ENCODE results near the gene SCUBE1. TPM values are rescaled to one million over a fixed set of nuclear protein-coding genes. Genes with fewer than 3 reads are reported as not detected.

SCUBE1 gene
- total RNA-seq, 2 experiments from 2014 or later: not detected

DNA sequence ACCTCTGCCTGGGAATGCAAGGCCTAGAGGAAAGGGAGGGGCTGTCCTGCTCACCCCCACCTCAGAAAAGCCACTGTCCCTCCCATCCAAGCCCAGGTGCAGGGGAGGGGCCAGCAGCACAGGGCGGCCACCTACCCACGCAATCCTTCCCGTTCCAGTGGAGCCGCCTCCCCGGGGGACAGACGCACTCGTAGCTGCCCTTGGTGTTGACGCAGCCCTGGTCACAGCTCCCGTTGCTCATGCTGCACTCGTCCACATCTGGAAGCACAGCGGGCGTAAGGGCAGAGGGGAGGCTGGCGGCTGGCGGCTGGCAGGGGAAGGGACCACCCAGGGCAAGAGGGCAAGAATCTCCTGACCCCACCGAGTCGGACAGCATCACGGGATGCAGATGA is 115.9 kb downstream of the SCUBE1 start:
- Histone ChIP-seq H3K4me1 (ENCODE audit: insufficient read depth, low read length, poor library complexity, severe bottlenecking) (peaks cover 4% of the 10 kb centered on the region), H3K4me2 (ENCODE audit: low read length) (no peak overlapping the region), H3K27ac (ENCODE audit: low read depth, low read length, poor library complexity, severe bottlenecking) (no peak overlapping the region), H3K9me3 (ENCODE audit: low read length) (no peaks in the 10 kb centered on the region), H3K4me3 (ENCODE audit: low read depth, low read length, poor library complexity, severe bottlenecking) (no peak overlapping the region), H4K20me1 (ENCODE audit: insufficient read depth, low read length) (no peaks in the 10 kb centered on the region), H2AFZ (ENCODE audit: low read length) (no peak overlapping the region), H3K9me2 (ENCODE audit: insufficient read depth, low read length) (no peaks in the 10 kb centered on the region), H3K36me3 (ENCODE audit: insufficient read depth, low read length) (no peaks in the 10 kb centered on the region), H3K79me2 (ENCODE audit: insufficient read depth, low read depth, low read length) (no peaks in the 10 kb centered on the region)
- BruUV-seq (replicated peaks): no TSS peak
- TF ChIP-seq, protein P1, sequence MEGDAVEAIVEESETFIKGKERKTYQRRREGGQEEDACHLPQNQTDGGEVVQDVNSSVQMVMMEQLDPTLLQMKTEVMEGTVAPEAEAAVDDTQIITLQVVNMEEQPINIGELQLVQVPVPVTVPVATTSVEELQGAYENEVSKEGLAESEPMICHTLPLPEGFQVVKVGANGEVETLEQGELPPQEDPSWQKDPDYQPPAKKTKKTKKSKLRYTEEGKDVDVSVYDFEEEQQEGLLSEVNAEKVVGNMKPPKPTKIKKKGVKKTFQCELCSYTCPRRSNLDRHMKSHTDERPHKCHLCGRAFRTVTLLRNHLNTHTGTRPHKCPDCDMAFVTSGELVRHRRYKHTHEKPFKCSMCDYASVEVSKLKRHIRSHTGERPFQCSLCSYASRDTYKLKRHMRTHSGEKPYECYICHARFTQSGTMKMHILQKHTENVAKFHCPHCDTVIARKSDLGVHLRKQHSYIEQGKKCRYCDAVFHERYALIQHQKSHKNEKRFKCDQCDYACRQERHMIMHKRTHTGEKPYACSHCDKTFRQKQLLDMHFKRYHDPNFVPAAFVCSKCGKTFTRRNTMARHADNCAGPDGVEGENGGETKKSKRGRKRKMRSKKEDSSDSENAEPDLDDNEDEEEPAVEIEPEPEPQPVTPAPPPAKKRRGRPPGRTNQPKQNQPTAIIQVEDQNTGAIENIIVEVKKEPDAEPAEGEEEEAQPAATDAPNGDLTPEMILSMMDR (conservative IDR thresholded peaks at IDR 0.05; ENCODE audit: low read length): no peak
- no peak for TF ChIP-seq EZH2phosphoT487 (IDR thresholded peaks at IDR 0.05; ENCODE audit: borderline replicate concordance, low read depth, low read length)
- no peak for DNase-seq (ENCODE audit: low spot score)
- ChIA-PET CTCF (ENCODE audit: unreplicated experiment) (no interaction called here), POLR2A (no interaction called here)
- intact Hi-C loops (cut with micrococcal nuclease; ENCODE audit: unreplicated experiment): no loop called here

DNA sequence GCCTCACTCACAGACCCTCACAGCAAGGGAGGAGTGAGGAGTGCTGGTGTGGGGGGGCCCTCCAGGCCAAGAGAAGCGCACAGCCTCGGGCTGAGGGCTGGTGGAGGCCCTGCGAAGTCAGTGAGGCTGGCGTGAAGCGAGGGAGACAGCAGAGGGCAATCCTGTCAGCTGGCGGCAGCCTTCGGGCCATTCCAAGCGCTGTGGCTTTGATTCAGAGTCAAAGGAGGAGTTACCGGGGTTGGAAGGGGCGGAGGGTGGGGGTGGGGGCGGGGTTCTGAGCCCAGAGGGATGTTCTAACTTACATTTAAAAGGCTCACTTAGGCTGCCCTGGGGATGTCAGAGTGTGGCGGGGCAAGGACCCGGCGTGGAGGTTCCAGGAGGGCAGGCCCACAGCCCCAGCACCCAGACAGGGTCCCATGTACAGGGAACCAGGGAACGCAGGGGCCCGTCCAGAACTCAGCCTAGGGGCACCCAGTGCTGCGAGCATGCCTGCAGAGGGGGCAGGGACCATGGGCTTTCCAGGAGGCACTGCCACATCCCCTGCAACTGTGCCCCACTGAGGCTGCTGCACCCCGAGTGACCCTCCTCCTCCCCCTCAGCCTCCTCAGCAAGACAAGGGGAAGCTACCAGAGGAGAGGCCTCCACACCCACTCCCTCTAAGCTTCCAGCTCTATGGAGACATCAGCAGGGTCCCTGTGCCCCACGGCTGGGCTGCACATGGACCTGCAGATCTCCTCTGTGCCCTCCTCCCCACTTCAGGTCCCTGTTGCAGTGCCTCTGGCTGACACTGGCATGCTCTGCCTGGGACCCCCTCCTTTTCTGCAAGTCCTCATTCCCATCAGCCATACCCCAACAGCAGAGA is 116.6 kb downstream of the SCUBE1 start:
- no peaks in the 10 kb centered on the region for H3K9me2 ChIP-seq (ENCODE audit: insufficient read depth, low read length)
- no peak overlapping the region for H3K4me2 ChIP-seq (ENCODE audit: low read length)
- H4K20me1 ChIP-seq (ENCODE audit: insufficient read depth, low read length): no peaks in the 10 kb centered on the region
- no peaks in the 10 kb centered on the region for H3K9me3 ChIP-seq (ENCODE audit: low read length)
- no peak overlapping the region for H3K27ac ChIP-seq (ENCODE audit: low read depth, low read length, poor library complexity, severe bottlenecking)
- no peaks in the 10 kb centered on the region for H3K36me3 ChIP-seq (ENCODE audit: insufficient read depth, low read length)
- TF ChIP-seq, protein P1 (conservative IDR thresholded peaks at IDR 0.05; ENCODE audit: low read length): no peak
- TF ChIP-seq EZH2phosphoT487 (IDR thresholded peaks at IDR 0.05; ENCODE audit: borderline replicate concordance, low read depth, low read length): no peak
- no peak overlapping the region for H3K4me3 ChIP-seq (ENCODE audit: low read depth, low read length, poor library complexity, severe bottlenecking)
- BruUV-seq (replicated peaks): no TSS peak
- ChIA-PET POLR2A (interaction anchor here (0.6 kb wide), 1 partner anchor 151 kb away, joined by 3 read pairs; no protein-coding TSS in a partner anchor), CTCF (ENCODE audit: unreplicated experiment) (no interaction called here)
- H2AFZ ChIP-seq (ENCODE audit: low read length): no peak overlapping the region
- H3K4me1 ChIP-seq (ENCODE audit: insufficient read depth, low read length, poor library complexity, severe bottlenecking): peaks cover 4% of the 10 kb centered on the region
- DNase-seq (ENCODE audit: low spot score): no peak
- H3K79me2 ChIP-seq (ENCODE audit: insufficient read depth, low read depth, low read length): no peaks in the 10 kb centered on the region
- intact Hi-C loops (cut with micrococcal nuclease; ENCODE audit: unreplicated experiment): no loop called here

DNA sequence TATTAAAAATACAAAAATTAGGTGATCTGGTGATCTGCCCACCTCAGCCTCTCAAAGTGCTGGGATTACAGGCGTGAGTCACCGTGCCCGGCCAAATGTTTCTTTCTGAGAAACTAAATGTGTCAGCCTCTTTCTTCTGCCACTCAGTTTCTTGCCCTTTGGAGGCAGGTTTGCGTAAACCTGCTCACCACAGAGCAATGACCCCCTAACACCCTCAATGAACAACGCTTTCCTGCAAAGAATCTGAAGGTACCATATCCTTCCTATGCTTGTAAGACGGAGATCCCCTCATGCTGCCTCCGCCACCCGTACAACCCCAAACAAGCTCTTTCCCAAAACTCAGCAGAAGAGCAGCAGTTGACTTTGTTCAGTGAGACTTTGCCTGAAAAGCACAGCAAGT is 117.6 kb downstream of the SCUBE1 start:
- CTCF ChIA-PET (ENCODE audit: unreplicated experiment): no interaction called here
- intact Hi-C loops (cut with micrococcal nuclease; ENCODE audit: unreplicated experiment): no loop called here
- no TSS peak for BruUV-seq (replicated peaks)
- no peaks in the 10 kb centered on the region for H3K36me3 ChIP-seq (ENCODE audit: insufficient read depth, low read length)
- no peaks in the 10 kb centered on the region for H3K4me1 ChIP-seq (ENCODE audit: insufficient read depth, low read length, poor library complexity, severe bottlenecking)
- no peaks in the 10 kb centered on the region for H3K9me2 ChIP-seq (ENCODE audit: insufficient read depth, low read length)
- H3K9me3 ChIP-seq (ENCODE audit: low read length): no peaks in the 10 kb centered on the region
- no peaks in the 10 kb centered on the region for H3K79me2 ChIP-seq (ENCODE audit: insufficient read depth, low read depth, low read length)
- H4K20me1 ChIP-seq (ENCODE audit: insufficient read depth, low read length): no peaks in the 10 kb centered on the region
- TF ChIP-seq EZH2phosphoT487 (IDR thresholded peaks at IDR 0.05; ENCODE audit: borderline replicate concordance, low read depth, low read length): no peak
- TF ChIP-seq, protein P1 (conservative IDR thresholded peaks at IDR 0.05; ENCODE audit: low read length): no peak
- DNase-seq (ENCODE audit: low spot score): no peak
- H3K4me3 ChIP-seq (ENCODE audit: low read depth, low read length, poor library complexity, severe bottlenecking): no peak overlapping the region
- no peak overlapping the region for H2AFZ ChIP-seq (ENCODE audit: low read length)
- POLR2A ChIA-PET: interaction anchor here (0.6 kb wide), 1 partner anchor 152 kb away, joined by 3 read pairs; no protein-coding TSS in a partner anchor
- no peak overlapping the region for H3K4me2 ChIP-seq (ENCODE audit: low read length)
- no peak overlapping the region for H3K27ac ChIP-seq (ENCODE audit: low read depth, low read length, poor library complexity, severe bottlenecking)
